Activated T-helper 1 cell treated with anti-CD3 and anti-CD28 coated beads, Interleukin-2, amount 50 U/mL, for 16 hours (primary cell): ENCODE data around the gene FNIP1.
"Not testable (repeated sequence)": the region's sequence is repeated elsewhere in the genome, so short reads cannot be mapped to it uniquely, and the experiment has no call there.

ENCODE experiments used
- DNase-seq, 2 donors: peaks; one replicate each; pipeline ENCODE4 v3.0.0-alpha.2; 2020; ENCODE audit warnings: low read depth in 1 of 2, low spot score in 1 of 2

Gene FNIP1

GRCh38 chr5:131796793-131797693 is at the start of gene FNIP1:
FNIP1 (minus strand) TSS chr5:131797017; CDS start chr5:131796921, 96 bp downstream.
- DNase-seq = peak; percentile 97

- no peak for DNase-seq
Observed at GRCh38 chr5:131846536-131846935, 49.7 kb upstream of the FNIP1 start.

GRCh38 chr5:131845828-131846227 is 49.0 kb upstream of the FNIP1 start:
- no peak for DNase-seq

- not testable (repeated sequence) for DNase-seq
Observed at GRCh38 chr5:131842971-131843370, 46.2 kb upstream of the FNIP1 start.

- DNase-seq = not testable (repeated sequence)
Observed at GRCh38 chr5:131832702-131833101, 35.9 kb upstream of the FNIP1 start.

- no peak for DNase-seq
Observed at GRCh38 chr5:131825404-131826013, 28.7 kb upstream of the FNIP1 start.

GRCh38 chr5:131824631-131825030 is 27.8 kb upstream of the FNIP1 start:
- no peak for DNase-seq

- no peak for DNase-seq
Observed at GRCh38 chr5:131821221-131821620, 24.4 kb upstream of the FNIP1 start.

GRCh38 chr5:131818001-131818724 is 21.3 kb upstream of the FNIP1 start:
- no peak for DNase-seq

- no peak for DNase-seq
Observed at GRCh38 chr5:131814990-131815389, 18.2 kb upstream of the FNIP1 start.

GRCh38 chr5:131812371-131813160 is 15.7 kb upstream of the FNIP1 start:
- DNase-seq = no peak

- DNase-seq = no peak
Observed at GRCh38 chr5:131810510-131811249, 13.9 kb upstream of the FNIP1 start.

- peak in 1 of 2 donors; percentile 14 for DNase-seq
Observed at GRCh38 chr5:131795879-131796792, 681 bp downstream of the FNIP1 start.

- no peak for DNase-seq
Observed at GRCh38 chr5:131795228-131795627, 1.6 kb downstream of the FNIP1 start.

GRCh38 chr5:131794586-131794985 is 2.2 kb downstream of the FNIP1 start:
- DNase-seq = no peak

- no peak for DNase-seq
Observed at GRCh38 chr5:131792896-131793295, 3.9 kb downstream of the FNIP1 start.

GRCh38 chr5:131791866-131792265 is 5.0 kb downstream of the FNIP1 start:
- DNase-seq = no peak

- no peak for DNase-seq
Observed at GRCh38 chr5:131790550-131790949, 6.3 kb downstream of the FNIP1 start.

- DNase-seq = no peak
Observed at GRCh38 chr5:131789765-131790164, 7.1 kb downstream of the FNIP1 start.
